SU-DHL-6 (cell line): ENCODE data around the gene TRIP4.
"Not testable (repeated sequence)": the region's sequence is repeated elsewhere in the genome, so short reads cannot be mapped to it uniquely, and the experiment has no call there.

ENCODE experiments used
- H2AFZ ChIP-seq: fragments of 200-600 bp; sonication (generic); 2 replicates; pipeline ENCODE4 v1.6.1; 2014; ENCODE audit warnings: low read depth, mild to moderate bottlenecking, moderate library complexity, mixed read lengths, antibody characterized with exemption, low read length; ENCODE audit not compliant: severe bottlenecking
- H3F3A ChIP-seq: fragments of 200-600 bp; shearing (Covaris generic); 2 replicates; pipeline ENCODE4 v1.6.0; 2016; ENCODE audit warnings: antibody characterized with exemption, mild to moderate bottlenecking; ENCODE audit not compliant: insufficient read depth
- H3K27ac ChIP-seq: fragments of 200-600 bp; sonication (generic); 2 replicates; pipeline ENCODE4 v1.5.1; 2016; ENCODE audit warnings: low read depth, mild to moderate bottlenecking, low read length, moderate library complexity, mixed read lengths
- H3K27me3 ChIP-seq: fragments of 200-600 bp; sonication (generic), shearing (Covaris generic); 2 replicates; pipeline ENCODE4 v1.6.0; 2014; ENCODE audit warnings: mild to moderate bottlenecking, low read length
- H3K36me3 ChIP-seq: fragments of 200-600 bp; sonication (generic); 2 replicates; pipeline ENCODE4 v1.6.1; 2014; ENCODE audit warnings: mild to moderate bottlenecking, low read length, mixed read lengths
- H3K4me2 ChIP-seq: fragments of 300-600, 200-600 bp; shearing (Covaris generic), sonication (generic); 2 replicates; pipeline ENCODE4 v1.6.0; 2014; ENCODE audit warnings: low read length, low read depth, mild to moderate bottlenecking; ENCODE audit not compliant: poor library complexity, severe bottlenecking
- H3K4me3 ChIP-seq: fragments of 200-600 bp; sonication (generic); 2 replicates; pipeline ENCODE4 v1.5.1; 2014; ENCODE audit warnings: antibody characterized with exemption, low read length, mild to moderate bottlenecking, mixed read lengths; ENCODE audit not compliant: insufficient read depth, poor library complexity, severe bottlenecking
- H3K79me2 ChIP-seq: fragments of 200-600 bp; sonication (generic); 2 replicates; pipeline ENCODE4 v1.6.1; 2014; ENCODE audit warnings: mild to moderate bottlenecking, low read length, moderate library complexity; ENCODE audit not compliant: insufficient read depth
- H3K9ac ChIP-seq: fragments of 200-600 bp; sonication (generic); 2 replicates; pipeline ENCODE4 v1.7.0; 2014; ENCODE audit warnings: mild to moderate bottlenecking, low read length
- H3K9me2 ChIP-seq: fragments of 200-600 bp; sonication (generic); replicated peaks from 2 replicates; pipeline ENCODE4 v1.6.1; 2014; ENCODE audit warnings: low read length; ENCODE audit not compliant: insufficient read depth
- H3K9me3 ChIP-seq: fragments of 200-600 bp; sonication (generic); 2 replicates; pipeline ENCODE4 v1.6.1; 2014; ENCODE audit warnings: low read length, mixed read lengths; ENCODE audit not compliant: insufficient read depth
- H4K20me1 ChIP-seq: fragments of 200-600 bp; sonication (generic); 2 replicates; pipeline ENCODE4 v1.6.1; 2014; ENCODE audit warnings: low read depth, mild to moderate bottlenecking, antibody characterized with exemption, low read length, moderate library complexity, mixed read lengths
- EZH2phosphoT487 ChIP-seq: fragments of 200-600 bp; sonication (generic), shearing (Covaris generic); conservative IDR thresholded peaks from 2 replicates; pipeline ENCODE4 v1.6.1; 2018; ENCODE audit warnings: mild to moderate bottlenecking, antibody characterized with exemption, low read length, moderate library complexity, mixed read lengths
- TF ChIP-seq, protein P1 (sequence below): fragments of 200-600 bp; sonication (generic); IDR thresholded peaks from one replicate; pipeline ENCODE4 v1.5.1; 2017; ENCODE audit warnings: antibody characterized with exemption, mild to moderate bottlenecking, low read length, moderate library complexity; ENCODE audit not compliant: insufficient read depth, poor library complexity, severe bottlenecking

Gene TRIP4

DNA sequence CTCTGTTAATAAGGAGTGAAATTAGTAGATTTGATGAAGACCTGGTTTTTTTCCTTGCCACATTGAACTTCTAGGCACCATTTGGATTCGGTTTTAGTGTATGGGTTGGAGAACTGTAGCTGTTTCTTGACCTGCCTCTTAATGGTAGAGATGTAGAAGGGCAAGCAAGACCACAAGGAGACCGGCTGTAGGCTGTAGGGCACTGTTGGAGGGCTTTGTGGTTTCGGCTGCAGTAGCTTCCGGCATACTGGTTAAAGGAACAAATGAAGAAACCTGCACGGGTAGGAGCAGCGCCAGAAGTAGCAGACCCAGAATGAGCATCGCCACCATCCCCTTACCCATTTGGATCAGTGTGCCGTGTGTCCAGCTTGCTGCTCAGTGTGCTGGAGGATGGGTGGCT is 14.3 kb upstream of the TRIP4 start:
- Histone ChIP-seq H3K9me2 (no peaks in the 10 kb centered on the region), H4K20me1 (0 out of 2 replicates have a peak, but pooled peaks cover 4% of the 10 kb centered on the region), H3K9me3 (no peaks in the 10 kb centered on the region), H3K79me2 (peaks cover 72% of the 10 kb centered on the region), H3K36me3 (peaks cover 20% of the 10 kb centered on the region; the same call in 1 of the 2 replicates), H3F3A (peaks cover 11% of the 10 kb centered on the region; the same call in 1 of the 2 replicates), H3K4me3 (no peak overlapping the region), H3K27ac (no peak overlapping the region), H2AFZ (no peak overlapping the region), H3K9ac (no peak overlapping the region), H3K27me3 (no peaks in the 10 kb centered on the region), H3K4me2 (no peak overlapping the region)
- TF ChIP-seq, protein P1, sequence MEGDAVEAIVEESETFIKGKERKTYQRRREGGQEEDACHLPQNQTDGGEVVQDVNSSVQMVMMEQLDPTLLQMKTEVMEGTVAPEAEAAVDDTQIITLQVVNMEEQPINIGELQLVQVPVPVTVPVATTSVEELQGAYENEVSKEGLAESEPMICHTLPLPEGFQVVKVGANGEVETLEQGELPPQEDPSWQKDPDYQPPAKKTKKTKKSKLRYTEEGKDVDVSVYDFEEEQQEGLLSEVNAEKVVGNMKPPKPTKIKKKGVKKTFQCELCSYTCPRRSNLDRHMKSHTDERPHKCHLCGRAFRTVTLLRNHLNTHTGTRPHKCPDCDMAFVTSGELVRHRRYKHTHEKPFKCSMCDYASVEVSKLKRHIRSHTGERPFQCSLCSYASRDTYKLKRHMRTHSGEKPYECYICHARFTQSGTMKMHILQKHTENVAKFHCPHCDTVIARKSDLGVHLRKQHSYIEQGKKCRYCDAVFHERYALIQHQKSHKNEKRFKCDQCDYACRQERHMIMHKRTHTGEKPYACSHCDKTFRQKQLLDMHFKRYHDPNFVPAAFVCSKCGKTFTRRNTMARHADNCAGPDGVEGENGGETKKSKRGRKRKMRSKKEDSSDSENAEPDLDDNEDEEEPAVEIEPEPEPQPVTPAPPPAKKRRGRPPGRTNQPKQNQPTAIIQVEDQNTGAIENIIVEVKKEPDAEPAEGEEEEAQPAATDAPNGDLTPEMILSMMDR: no peak
- no peak for TF ChIP-seq EZH2phosphoT487

DNA sequence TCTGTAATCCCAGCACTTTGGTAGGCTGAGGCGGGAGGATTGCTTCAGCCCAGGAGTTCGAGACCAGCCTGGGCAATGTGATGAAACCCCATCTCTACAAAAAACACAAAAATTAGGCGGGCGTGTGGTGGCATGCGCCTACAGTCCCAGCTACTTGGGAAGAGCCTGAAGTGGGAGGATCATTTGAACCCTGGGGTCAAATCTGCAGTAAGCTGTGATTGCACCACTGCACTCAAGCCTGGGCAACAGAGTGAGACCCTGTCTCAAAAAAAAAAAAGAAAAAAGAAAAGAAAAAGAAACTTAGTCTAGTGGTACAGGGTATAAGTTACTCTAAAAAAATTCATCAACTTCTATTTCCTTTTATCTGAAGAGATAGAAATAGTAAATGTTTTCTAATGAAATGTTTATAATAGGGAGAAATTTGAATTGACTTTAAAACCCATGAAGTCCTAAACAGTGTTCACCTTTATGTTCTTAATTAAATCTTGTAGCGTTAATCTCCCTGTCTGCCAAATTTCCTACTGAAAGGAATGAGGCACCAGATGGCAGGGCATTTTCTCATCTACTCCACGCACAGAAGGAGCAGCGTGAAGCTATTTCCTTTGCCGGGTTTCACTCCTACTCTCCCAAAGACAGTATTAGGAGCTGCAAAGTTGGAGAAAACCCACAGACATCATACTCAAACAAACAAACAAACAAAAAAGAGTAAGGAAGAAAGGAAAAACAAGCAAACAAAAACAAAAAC is 8.2 kb upstream of the TRIP4 start:
- Histone ChIP-seq H3K27ac (no peak overlapping the region; the same call in none of the 2 replicates), H3K9me2 (no peaks in the 10 kb centered on the region), H2AFZ (no peak overlapping the region), H3K9me3 (no peaks in the 10 kb centered on the region), H3K79me2 (peaks cover 54% of the 10 kb centered on the region), H4K20me1 (peaks cover 5% of the 10 kb centered on the region; the same call in 1 of the 2 replicates), H3K27me3 (no peaks in the 10 kb centered on the region), H3K9ac (peak overlapping the region; percentile 93), H3K36me3 (peaks cover 25% of the 10 kb centered on the region; the same call in 1 of the 2 replicates), H3K4me3 (peak overlapping the region; percentile 87), H3F3A (no peaks in the 10 kb centered on the region; the same call in 1 of the 2 replicates), H3K4me2 (peak overlapping the region; percentile 96)
- no peak for TF ChIP-seq EZH2phosphoT487
- TF ChIP-seq, protein P1: no peak

DNA sequence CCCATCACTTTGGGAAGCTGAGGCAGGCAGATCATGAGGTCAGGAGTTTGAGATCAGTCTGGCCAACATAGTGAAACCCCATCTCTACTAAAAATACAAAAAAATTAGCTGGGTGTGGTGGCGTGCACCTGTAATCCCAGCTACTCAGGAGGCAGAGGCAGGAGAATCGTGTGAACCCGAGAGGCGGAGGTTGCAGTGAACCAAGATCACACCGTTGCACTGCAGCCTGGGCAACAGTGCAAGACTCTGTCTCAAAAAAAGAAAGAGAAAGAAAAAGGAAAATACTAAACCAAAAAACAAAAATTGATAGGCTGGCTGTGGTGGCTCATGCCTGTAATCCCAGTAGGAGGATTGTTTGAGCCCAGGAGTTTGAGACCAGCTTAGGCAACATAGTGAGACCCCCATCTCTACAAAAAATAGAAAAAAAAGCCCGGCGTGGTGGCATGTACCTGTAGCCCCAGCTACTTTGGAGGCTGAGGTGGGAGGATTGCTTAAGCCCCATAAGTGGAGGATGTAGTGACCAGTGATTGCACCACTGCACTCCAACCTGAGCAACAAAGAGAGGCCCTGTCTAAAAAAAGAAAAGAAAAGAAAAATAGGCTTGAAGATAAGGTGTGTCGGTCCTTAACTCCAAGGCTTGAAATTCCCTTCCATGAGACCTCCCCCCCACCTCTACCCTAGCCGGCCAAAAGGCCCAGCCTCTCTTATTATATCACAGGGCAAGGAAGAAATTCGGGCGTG is 7.3 kb upstream of the TRIP4 start:
- H3K27me3 ChIP-seq, H3K9me3 ChIP-seq, H4K20me1 ChIP-seq, H3K9me2 ChIP-seq, H3F3A ChIP-seq: not testable (repeated sequence)
- H3K79me2 ChIP-seq: peaks cover 48% of the 10 kb centered on the region
- peak overlapping the region; percentile 87 for H3K4me3 ChIP-seq
- H3K9ac ChIP-seq: peak overlapping the region; percentile 93
- peak overlapping the region; percentile 70 for H2AFZ ChIP-seq
- peak overlapping the region; percentile 96 for H3K4me2 ChIP-seq
- H3K27ac ChIP-seq: peak overlapping the region; percentile 63
- H3K36me3 ChIP-seq: peaks cover 20% of the 10 kb centered on the region; the same call in 1 of the 2 replicates
